Hepatocyte (in vitro differentiated cells): Measurements from ENCODE around the gene ZFYVE27. TPM values are rescaled to one million over a fixed set of nuclear protein-coding genes. Genes with fewer than 3 reads are reported as not detected.

Experiments
- DNase-seq: peaks from one replicate; pipeline ENCODE4 v3.0.0-alpha.2; 2016; ENCODE audit warnings: low spot score
- H2AFZ ChIP-seq: fragments of 200-600 bp; sonication (generic); 2 replicates; pipeline ENCODE4 v1.6.0; 2016; ENCODE audit warnings: antibody characterized with exemption, mild to moderate bottlenecking
- H3K27ac ChIP-seq: fragments of 200-600 bp; sonication (generic); 2 replicates; pipeline ENCODE4 v1.5.1; 2016; ENCODE audit warnings: mild to moderate bottlenecking
- H3K27me3 ChIP-seq: fragments of 200-600 bp; sonication (generic); 2 replicates; pipeline ENCODE4 v1.6.1; 2016
- H3K36me3 ChIP-seq: fragments of 200-600 bp; sonication (generic); replicated peaks from 2 replicates; pipeline ENCODE4 v1.5.1; 2016; ENCODE audit warnings: low read depth; ENCODE audit not compliant: insufficient read depth
- H3K4me1 ChIP-seq: fragments of 200-600 bp; sonication (generic); 2 replicates; pipeline ENCODE4 v1.5.1; 2016; ENCODE audit warnings: mild to moderate bottlenecking, moderate library complexity; ENCODE audit not compliant: insufficient read depth
- H3K4me2 ChIP-seq: fragments of 200-600 bp; sonication (generic); 2 replicates; pipeline ENCODE4 v1.6.0; 2016
- H3K4me3 ChIP-seq: fragments of 200-600 bp; sonication (generic); 2 replicates; pipeline ENCODE4 v1.5.1; 2016; ENCODE audit warnings: mild to moderate bottlenecking
- H3K79me2 ChIP-seq: fragments of 200-600 bp; sonication (generic); 2 replicates; pipeline ENCODE4 v1.6.0; 2017; ENCODE audit warnings: mild to moderate bottlenecking
- H3K9me2 ChIP-seq: fragments of 200-600 bp; sonication (generic); replicated peaks from 2 replicates; pipeline ENCODE4 v1.6.0; 2017; ENCODE audit warnings: mild to moderate bottlenecking; ENCODE audit not compliant: insufficient read depth
- H3K9me3 ChIP-seq: fragments of 200-600 bp; sonication (generic); 2 replicates; pipeline ENCODE4 v1.5.1; 2016; ENCODE audit warnings: low read depth, mild to moderate bottlenecking
- H4K20me1 ChIP-seq: fragments of 200-600 bp; sonication (generic); 2 replicates; pipeline ENCODE4 v1.6.0; 2016; ENCODE audit warnings: mild to moderate bottlenecking; ENCODE audit not compliant: insufficient read depth, poor library complexity, severe bottlenecking
- CTCF ChIP-seq: fragments of 200-600 bp; sonication (generic); IDR thresholded peaks from 2 replicates; pipeline ENCODE4 v1.5.1; 2016; ENCODE audit warnings: antibody characterized with exemption, mild to moderate bottlenecking; ENCODE audit not compliant: poor library complexity
- EZH2 ChIP-seq: fragments of 200-600 bp; sonication (generic); IDR thresholded peaks from 2 replicates; pipeline ENCODE4 v1.6.1; 2016; ENCODE audit warnings: antibody characterized with exemption, mild to moderate bottlenecking, borderline replicate concordance
- EZH2phosphoT487 ChIP-seq: fragments of 200-600 bp; sonication (generic); IDR thresholded peaks from one replicate; pipeline ENCODE4 v1.6.1; 2018; ENCODE audit warnings: antibody characterized with exemption, mild to moderate bottlenecking, low read depth, moderate library complexity; ENCODE audit not compliant: unreplicated experiment, severe bottlenecking
- WGBS: methylation state at CpG from one replicate; pipeline ENCODE4 v1.1.6; 2016; ENCODE audit warnings: low lambda C conversion rate; ENCODE audit errors: missing lambda C conversion rate; 5-methylcytosine and 5-hydroxymethylcytosine counted together
- polyA plus RNA-seq: library from polyadenylated mRNA; unstranded; fragments of >200 nt; fragmentation: Nextera tagmentation; extraction: Ambion mirVana; gene quantifications from 2 replicates; pipeline ENCODE4 v1.2.1, GENCODE V29; 2016
- total RNA-seq: library from RNA; depleted of rRNA; stranded (reverse); fragments of >200 nt; gene quantifications from 2 replicates; pipeline ENCODE4 v1.2.3, GENCODE V29; 2014

The ZFYVE27 gene
- total and polyA plus RNA-seq, 2 experiments from 2014 or later = 24.9 to 30.3 TPM

- Histone ChIP-seq H3K9me2 (no peaks in the 10 kb centered on the region), H3K36me3 (no peaks in the 10 kb centered on the region), H3K4me2 (no peak overlapping the region), H2AFZ (no peak overlapping the region), H4K20me1 (no peaks in the 10 kb centered on the region), H3K9me3 (no peaks in the 10 kb centered on the region), H3K4me3 (no peak overlapping the region), H3K4me1 (no peaks in the 10 kb centered on the region), H3K79me2 (no peaks in the 10 kb centered on the region), H3K27ac (no peak overlapping the region), H3K27me3 (no peaks in the 10 kb centered on the region)
- WGBS = 52% methylated on average over 12 of the region's 12 CpGs
- no peak for DNase-seq
- no peak for TF ChIP-seq EZH2
- TF ChIP-seq CTCF = no peak
- no peak for TF ChIP-seq EZH2phosphoT487
Observed at GRCh38 chr10:97805096-97805884, 68.4 kb downstream of the ZFYVE27 start.

- Histone ChIP-seq H3K27me3 (no peaks in the 10 kb centered on the region), H2AFZ (no peak overlapping the region), H3K36me3 (no peaks in the 10 kb centered on the region), H3K9me3 (no peaks in the 10 kb centered on the region), H3K9me2 (no peaks in the 10 kb centered on the region), H3K27ac (no peak overlapping the region), H3K79me2 (no peaks in the 10 kb centered on the region), H4K20me1 (no peaks in the 10 kb centered on the region), H3K4me1 (no peaks in the 10 kb centered on the region), H3K4me3 (no peak overlapping the region), H3K4me2 (no peak overlapping the region)
- TF ChIP-seq EZH2 (no peak), CTCF (no peak), EZH2phosphoT487 (no peak)
- whole genome bisulfite sequencing = 85% methylated on average over 6 of the region's 6 CpGs
- no peak for DNase-seq
Observed at GRCh38 chr10:97805949-97806348, 69.0 kb downstream of the ZFYVE27 start.

- H2AFZ ChIP-seq = no peak overlapping the region
- no peaks in the 10 kb centered on the region for H3K9me3 ChIP-seq
Observed at GRCh38 chr10:97810446-97810845, 73.5 kb downstream of the ZFYVE27 start.

More at GRCh38 chr10:97810446-97810845, 73.5 kb downstream of the ZFYVE27 start:
- no peak for DNase-seq
- Histone ChIP-seq H3K9me2 (no peaks in the 10 kb centered on the region), H3K27ac (no peak overlapping the region), H3K4me2 (no peak overlapping the region), H3K36me3 (no peaks in the 10 kb centered on the region), H3K27me3 (no peaks in the 10 kb centered on the region), H4K20me1 (no peaks in the 10 kb centered on the region), H3K4me1 (no peaks in the 10 kb centered on the region), H3K79me2 (no peaks in the 10 kb centered on the region), H3K4me3 (no peak overlapping the region)
- 81% methylated on average over 7 of the region's 7 CpGs for WGBS
- no peak for TF ChIP-seq EZH2phosphoT487
- TF ChIP-seq EZH2 = no peak
- no peak for TF ChIP-seq CTCF

Other genes with a start within 250 kb of the ZFYVE27 start
- gene MMS19, start 238.7 kb upstream of the ZFYVE27 start, total RNA-seq = 68.6 and 73.6 TPM in 2 replicates
- gene MMS19, start 238.7 kb upstream of the ZFYVE27 start, polyA plus RNA-seq = 58.4 and 59.8 TPM in 2 replicates
- gene UBTD1, start 238.2 kb upstream of the ZFYVE27 start, total RNA-seq = 12.8 and 20.6 TPM in 2 replicates
- 37.0 and 37.1 TPM in 2 replicates for gene UBTD1, start 238.2 kb upstream of the ZFYVE27 start, polyA plus RNA-seq
- gene ANKRD2, start 164.3 kb upstream of the ZFYVE27 start, total RNA-seq = not detected in 2 replicates
- 0.15 TPM in 1 of 2 replicates, not detected in the other for gene ANKRD2, start 164.3 kb upstream of the ZFYVE27 start, polyA plus RNA-seq
- gene HOGA1, start 152.7 kb upstream of the ZFYVE27 start, total RNA-seq = 4.5 and 5.8 TPM in 2 replicates
- 6.9 TPM in 2 replicates for gene HOGA1, start 152.7 kb upstream of the ZFYVE27 start, polyA plus RNA-seq
- gene C10orf62, start 147.4 kb upstream of the ZFYVE27 start, total RNA-seq = 0.23 TPM in 1 of 2 replicates, not detected in the other
- not detected in 2 replicates for gene C10orf62, start 147.4 kb upstream of the ZFYVE27 start, polyA plus RNA-seq
- 8.5 and 10.6 TPM in 2 replicates for gene MORN4, start 103.6 kb upstream of the ZFYVE27 start, total RNA-seq
- gene MORN4, start 103.6 kb upstream of the ZFYVE27 start, polyA plus RNA-seq = 15.6 and 18.4 TPM in 2 replicates
- gene PI4K2A, start 96.5 kb upstream of the ZFYVE27 start, total RNA-seq = 25.9 and 26.5 TPM in 2 replicates
- gene PI4K2A, start 96.5 kb upstream of the ZFYVE27 start, polyA plus RNA-seq = 19.6 and 22.4 TPM in 2 replicates
- 23.8 and 26.4 TPM in 2 replicates for gene AVPI1, start 49.9 kb upstream of the ZFYVE27 start, total RNA-seq
- gene AVPI1, start 49.9 kb upstream of the ZFYVE27 start, polyA plus RNA-seq = 28.5 and 34.1 TPM in 2 replicates
- gene MARVELD1, start 23.4 kb upstream of the ZFYVE27 start, total RNA-seq = 25.4 and 29.5 TPM in 2 replicates
- 52.5 and 53.1 TPM in 2 replicates for gene MARVELD1, start 23.4 kb upstream of the ZFYVE27 start, polyA plus RNA-seq
- 17.2 and 18.5 TPM in 2 replicates for gene SFRP5, start 34.9 kb downstream of the ZFYVE27 start, total RNA-seq
- gene SFRP5, start 34.9 kb downstream of the ZFYVE27 start, polyA plus RNA-seq = 36.6 and 48.9 TPM in 2 replicates
- 0.12 and 1.5 TPM in 2 replicates for gene GOLGA7B, start 112.7 kb downstream of the ZFYVE27 start, total RNA-seq
- 0.11 and 0.15 TPM in 2 replicates for gene GOLGA7B, start 112.7 kb downstream of the ZFYVE27 start, polyA plus RNA-seq